ENCODE results near the gene SH3RF3.
A peak's percentile ranks its signal among the peaks of the same experiment; 100 is the strongest.

SH3RF3 gene

GRCh38 chr2:109128616-109129355 is at the start of gene SH3RF3:
SH3RF3 (plus strand) TSS chr2:109129205.
- intact Hi-C loops (cut with DNase I) = no loop called here
- DNase-seq = peak in 7 of 10 donors; percentile 20 to 88 (median 46)

- intact Hi-C loops (cut with DNase I) = no loop called here
- peak in 1 of 10 donors; percentile 28 for DNase-seq
Measured at GRCh38 chr2:109079590-109079989, 49.4 kb upstream of the SH3RF3 start.

DNA sequence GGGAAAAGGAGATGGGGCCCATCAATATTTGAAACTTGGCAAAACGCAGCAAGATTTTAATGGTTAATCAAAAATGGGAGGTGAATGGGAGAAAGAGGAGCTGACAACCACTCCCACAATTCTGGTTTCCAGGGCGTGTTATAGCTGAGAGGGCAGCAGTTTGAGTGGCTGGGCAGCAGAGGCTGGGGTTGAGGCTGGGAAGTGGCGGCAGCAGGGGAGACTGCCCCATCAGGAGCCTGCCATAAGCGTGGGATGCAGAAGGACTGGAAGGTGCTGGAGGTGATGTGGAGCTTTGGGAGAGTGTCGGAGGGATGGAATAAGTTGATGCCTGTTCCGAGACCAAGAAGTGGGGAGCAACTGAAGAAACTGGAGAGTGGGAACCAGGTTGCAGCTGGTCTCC is 48.9 kb upstream of the SH3RF3 start:
- peak in 1 of 10 donors; percentile 28 for DNase-seq
- intact Hi-C loops (cut with DNase I) = no loop called here

GRCh38 chr2:109080757-109081156 is 48.2 kb upstream of the SH3RF3 start:
- intact Hi-C loops (cut with DNase I) = no loop called here

GRCh38 chr2:109081374-109081773 is 47.6 kb upstream of the SH3RF3 start:
- peak in 1 of 10 donors; percentile 57 for DNase-seq
- intact Hi-C loops (cut with DNase I) = no loop called here

More at GRCh38 chr2:109080757-109081156, 48.2 kb upstream of the SH3RF3 start:
- DNase-seq = peak in 1 of 10 donors; percentile 25

DNA sequence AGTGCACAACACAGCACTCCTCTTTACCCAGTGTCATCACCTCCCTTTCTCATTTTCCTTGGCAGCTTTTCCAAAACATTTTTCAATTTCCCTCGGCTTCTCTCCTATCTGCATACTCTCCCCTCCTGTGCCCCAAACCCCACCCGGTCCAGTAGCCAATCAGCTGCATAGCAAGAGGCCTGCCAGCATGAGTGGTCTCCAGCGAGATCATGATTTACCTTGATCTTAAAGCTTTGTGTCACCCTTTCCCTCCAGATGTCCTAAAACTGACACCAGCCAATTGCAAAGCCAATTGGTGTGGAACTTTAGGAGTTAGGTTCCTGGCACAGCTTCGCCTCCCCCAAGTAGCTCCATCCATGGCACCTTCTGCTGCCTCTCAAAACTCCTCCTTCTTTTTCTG is 45.2 kb upstream of the SH3RF3 start:
- intact Hi-C loops (cut with DNase I) = no loop called here
- peak in 1 of 10 donors; percentile 43 for DNase-seq

DNA sequence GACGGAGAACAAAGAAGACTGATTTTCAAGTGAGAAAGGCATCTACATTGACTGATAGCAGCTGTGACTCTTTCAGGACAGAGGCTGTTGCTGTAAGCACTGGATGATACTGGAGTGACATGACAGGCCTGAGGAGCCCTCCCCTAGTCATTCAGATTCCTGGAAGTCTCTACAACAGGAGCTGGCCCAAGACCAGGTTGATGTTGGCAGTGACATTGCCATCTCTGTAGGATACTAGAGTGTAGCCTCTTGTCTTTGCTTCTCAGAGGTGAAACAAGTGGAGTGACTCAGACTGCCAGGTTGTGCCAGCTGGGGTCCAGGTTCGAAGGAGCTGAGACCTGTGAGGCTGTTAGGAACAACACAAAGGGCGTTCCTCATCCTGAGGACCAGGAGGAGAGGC is 44.7 kb upstream of the SH3RF3 start:
- intact Hi-C loops (cut with DNase I) = no loop called here

DNA sequence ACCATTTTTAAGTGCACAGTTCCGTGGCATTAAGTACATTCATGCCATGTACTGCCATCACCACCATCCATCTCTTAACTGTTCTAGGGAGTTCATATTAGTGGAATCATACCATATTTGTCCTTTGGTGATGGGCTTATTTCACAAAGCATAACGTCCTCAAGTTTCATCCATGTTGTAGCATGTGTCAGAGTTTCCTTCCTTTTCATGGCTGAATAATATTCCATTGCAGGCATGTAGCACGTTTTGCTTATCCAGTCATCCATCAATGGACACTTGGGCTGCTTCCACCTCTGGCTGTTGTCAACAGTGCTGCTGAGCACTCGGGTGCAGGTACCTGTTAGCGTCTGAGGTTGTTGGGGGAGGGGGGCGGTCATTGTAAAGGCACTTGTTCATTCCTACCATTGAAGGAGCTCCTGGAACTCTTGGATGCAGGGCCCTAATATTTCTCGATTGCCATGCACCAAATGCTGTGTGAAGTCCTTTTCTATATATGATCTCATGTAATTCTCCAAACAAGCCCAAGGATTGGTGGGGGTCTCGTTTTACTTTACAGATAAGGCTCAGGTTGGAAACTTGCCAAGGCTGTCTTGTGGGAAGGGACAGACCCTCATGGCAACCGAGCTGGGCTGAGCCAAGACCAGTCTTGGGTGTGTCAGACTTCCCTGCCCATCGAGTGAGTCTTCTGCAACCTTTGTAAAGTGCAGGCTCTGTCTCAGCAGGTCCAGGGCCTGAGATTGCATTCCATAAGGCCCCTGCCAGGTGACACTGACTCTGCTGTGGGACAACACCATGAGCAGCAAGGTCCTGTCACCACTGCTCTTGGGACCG is 42.9 kb upstream of the SH3RF3 start:
- intact Hi-C loops (cut with DNase I) = no loop called here
- DNase-seq = peak in 1 of 10 donors; percentile 47

More for the DNA sequence above, 44.7 kb upstream of the SH3RF3 start:
- peak in 1 of 10 donors; percentile 28 for DNase-seq

DNA sequence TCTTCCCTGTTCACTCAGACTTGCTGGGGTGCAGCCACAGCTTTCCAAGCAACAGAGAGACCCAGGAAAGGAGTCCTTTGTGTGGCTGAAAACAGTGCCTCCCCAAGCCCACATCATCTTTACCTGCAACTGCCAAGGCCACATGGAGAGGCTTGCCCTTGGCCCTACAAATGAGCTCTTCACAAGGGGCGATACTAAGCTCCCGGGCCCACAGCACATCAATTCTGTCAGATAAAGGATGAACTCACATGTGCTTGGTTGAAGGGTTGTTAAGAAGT is 42.3 kb upstream of the SH3RF3 start:
- intact Hi-C loops (cut with DNase I) = no loop called here
- peak in 1 of 10 donors; percentile 30 for DNase-seq

GRCh38 chr2:109087055-109087663 is 41.8 kb upstream of the SH3RF3 start:
- peak in 1 of 10 donors; percentile 36 for DNase-seq
- intact Hi-C loops (cut with DNase I) = no loop called here

DNA sequence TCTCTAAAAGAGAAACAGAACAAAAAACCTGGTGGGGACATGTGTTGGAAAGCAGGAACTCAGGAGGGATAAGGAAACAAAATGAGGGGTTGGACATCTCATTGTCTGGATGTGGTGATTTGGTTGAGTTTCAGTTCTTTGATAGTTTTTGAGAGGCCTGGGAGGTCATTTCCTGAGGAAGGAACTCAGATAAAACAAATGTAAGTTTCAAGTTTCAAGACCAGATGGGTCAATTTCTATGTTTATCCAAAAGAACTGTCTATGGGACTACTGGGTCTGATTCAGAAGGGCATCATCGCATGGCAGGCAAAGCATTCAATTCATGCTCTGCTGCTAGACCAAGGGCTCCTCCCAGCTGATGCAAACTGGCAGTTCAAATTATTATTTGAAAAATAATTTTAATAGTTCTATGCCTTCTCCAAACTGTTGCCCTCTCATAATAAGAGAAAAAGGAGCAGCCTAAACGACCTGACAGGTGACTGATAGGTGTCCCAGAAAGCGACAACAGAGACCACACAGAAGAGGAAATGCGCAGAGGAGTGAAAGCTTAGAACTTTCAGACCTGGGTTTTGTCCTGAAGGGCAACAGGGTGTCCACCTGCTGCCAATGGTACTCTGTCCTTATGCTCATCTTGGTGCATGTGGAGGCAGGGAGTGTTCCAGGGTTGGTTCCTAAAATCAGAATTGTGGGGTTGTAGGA is 39.3 kb upstream of the SH3RF3 start:
- intact Hi-C loops (cut with DNase I) = no loop called here
- DNase-seq = peak in 1 of 10 donors; percentile 31

- DNase-seq = peak in 1 of 10 donors; percentile 46
- intact Hi-C loops (cut with DNase I) = no loop called here
Measured at GRCh38 chr2:109091526-109091925, 37.5 kb upstream of the SH3RF3 start.

- intact Hi-C loops (cut with DNase I) = no loop called here
- DNase-seq = no peak
Measured at GRCh38 chr2:109094144-109094543, 34.9 kb upstream of the SH3RF3 start.

- DNase-seq = no peak
- intact Hi-C loops (cut with DNase I) = no loop called here
Measured at GRCh38 chr2:109098251-109098920, 30.6 kb upstream of the SH3RF3 start.

DNA sequence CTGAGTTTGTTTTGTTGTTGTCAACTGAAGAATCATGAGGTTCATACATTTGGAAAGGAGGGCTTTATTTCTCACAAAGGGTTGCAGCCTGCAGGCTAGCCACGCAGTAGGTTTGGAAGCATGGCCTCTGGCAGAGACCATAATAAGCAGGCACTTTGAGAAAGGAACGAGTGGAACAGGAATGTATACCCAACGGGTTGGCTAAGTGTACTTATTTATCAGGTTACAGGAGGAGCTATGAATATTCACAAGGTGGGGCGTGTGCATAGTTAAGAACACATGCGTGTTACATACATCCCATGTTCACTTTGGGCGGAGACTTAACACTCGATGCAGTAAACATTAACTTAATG is 30.1 kb upstream of the SH3RF3 start:
- intact Hi-C loops (cut with DNase I) = no loop called here

DNA sequence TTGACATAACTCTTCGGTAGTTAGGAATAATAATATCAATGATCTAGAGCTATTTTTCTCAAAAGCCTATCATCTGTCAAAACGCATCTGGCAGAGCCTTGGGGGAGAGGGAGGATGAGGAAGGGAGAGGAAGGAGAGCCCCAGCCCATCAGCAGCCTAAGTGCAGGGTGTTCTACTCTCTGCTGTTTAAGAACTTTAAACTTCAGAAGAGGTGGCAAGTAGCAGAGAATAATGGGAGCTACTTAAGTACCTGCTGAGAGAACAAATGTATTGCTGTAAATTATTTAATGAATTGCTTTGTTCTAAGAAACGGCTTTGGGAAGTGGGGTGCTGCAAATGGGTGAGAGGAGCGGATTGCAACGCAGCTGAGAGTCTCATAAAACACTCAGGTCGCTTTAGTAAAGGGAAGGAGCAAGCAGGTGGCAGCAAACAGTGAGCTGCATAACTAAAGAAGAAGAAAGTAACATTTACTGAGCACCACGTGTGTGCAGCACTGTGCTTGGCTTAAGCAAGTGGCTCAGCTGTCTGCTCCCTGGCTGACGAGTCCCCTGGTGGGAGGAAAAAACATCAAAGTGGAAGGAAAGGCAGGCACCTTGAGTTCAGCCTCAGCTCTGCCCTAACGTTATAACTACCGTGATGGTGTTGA is 26.3 kb upstream of the SH3RF3 start:
- DNase-seq = peak in 1 of 10 donors; percentile 52
- intact Hi-C loops (cut with DNase I) = no loop called here

More for the DNA sequence above, 30.1 kb upstream of the SH3RF3 start:
- DNase-seq = no peak

DNA sequence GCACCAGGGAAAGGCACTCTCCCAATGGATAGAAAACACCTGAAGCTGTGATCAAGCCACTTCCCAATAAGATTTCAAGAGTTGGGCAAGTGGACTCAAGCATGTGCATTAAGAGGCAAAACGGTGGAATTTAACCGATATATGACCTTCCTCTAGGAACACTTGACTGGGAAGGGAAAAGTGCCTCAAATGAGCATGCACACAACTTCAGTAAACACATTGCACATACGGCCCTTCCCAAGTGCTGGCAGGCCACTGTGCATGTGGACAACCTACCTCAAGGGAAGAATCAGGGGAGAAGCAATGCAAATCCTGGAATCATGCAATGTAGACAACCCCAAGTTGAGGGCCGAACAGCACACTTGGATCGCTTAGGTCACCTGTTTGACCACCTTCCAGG is 23.9 kb upstream of the SH3RF3 start:
- intact Hi-C loops (cut with DNase I) = no loop called here

GRCh38 chr2:109108740-109109139 is 20.3 kb upstream of the SH3RF3 start:
- intact Hi-C loops (cut with DNase I) = no loop called here
- peak in 1 of 10 donors; percentile 62 for DNase-seq

More for the DNA sequence above, 23.9 kb upstream of the SH3RF3 start:
- DNase-seq = peak in 1 of 10 donors; percentile 15

- intact Hi-C loops (cut with DNase I) = no loop called here
- peak in 1 of 10 donors; percentile 13 for DNase-seq
Measured at GRCh38 chr2:109109342-109109741, 19.7 kb upstream of the SH3RF3 start.

GRCh38 chr2:109110170-109110569 is 18.8 kb upstream of the SH3RF3 start:
- intact Hi-C loops (cut with DNase I) = no loop called here

More at GRCh38 chr2:109110170-109110569, 18.8 kb upstream of the SH3RF3 start:
- DNase-seq = no peak
